IPS-18c (cell line): ENCODE results near the gene FATE1.
"Not testable (repeated sequence)": the region's sequence is repeated elsewhere in the genome, so short reads cannot be mapped to it uniquely, and the experiment has no call there.

Experiments
- H3K4me3 ChIP-seq: 2 replicates; pipeline ENCODE4 v1.7.0; 2013; ENCODE audit warnings: low read depth, mild to moderate bottlenecking, low read length, moderate library complexity; ENCODE audit not compliant: insufficient read depth
- H3K9me3 ChIP-seq: one replicate; pipeline ENCODE4 v1.6.1; 2013; ENCODE audit warnings: mild to moderate bottlenecking, low read length, moderate library complexity; ENCODE audit not compliant: control insufficient read depth, insufficient read depth

FATE1 gene, protein sequence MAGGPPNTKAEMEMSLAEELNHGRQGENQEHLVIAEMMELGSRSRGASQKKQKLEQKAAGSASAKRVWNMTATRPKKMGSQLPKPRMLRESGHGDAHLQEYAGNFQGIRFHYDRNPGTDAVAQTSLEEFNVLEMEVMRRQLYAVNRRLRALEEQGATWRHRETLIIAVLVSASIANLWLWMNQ

DNA sequence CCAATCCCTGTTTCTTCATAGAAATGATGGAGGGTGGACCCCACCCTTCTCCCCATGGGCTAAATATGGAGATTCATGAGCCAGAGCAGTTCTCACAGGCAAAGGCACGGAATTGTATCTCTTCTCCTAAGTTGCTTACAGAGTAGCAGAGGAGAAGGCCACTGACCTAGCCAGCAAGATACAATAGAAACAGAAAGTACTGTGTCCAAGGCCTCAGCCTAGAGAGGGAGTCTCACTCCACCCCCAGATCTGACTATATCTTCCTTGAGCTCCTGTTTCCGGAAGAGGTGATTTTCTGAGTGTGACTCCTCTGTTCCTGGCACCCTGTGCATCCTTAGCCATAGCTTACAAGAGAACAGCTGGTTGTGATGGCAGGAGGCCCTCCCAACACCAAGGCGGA is at the start of gene FATE1:
FATE1 (plus strand) TSS at position 284 of the 400 bp plus-strand sequence; CDS start at position 369, 85 bp downstream.
- Histone ChIP-seq H3K9me3 (peaks cover 9% of the 10 kb centered on the region), H3K4me3 (no peak within 1 kb of the TSS)

DNA sequence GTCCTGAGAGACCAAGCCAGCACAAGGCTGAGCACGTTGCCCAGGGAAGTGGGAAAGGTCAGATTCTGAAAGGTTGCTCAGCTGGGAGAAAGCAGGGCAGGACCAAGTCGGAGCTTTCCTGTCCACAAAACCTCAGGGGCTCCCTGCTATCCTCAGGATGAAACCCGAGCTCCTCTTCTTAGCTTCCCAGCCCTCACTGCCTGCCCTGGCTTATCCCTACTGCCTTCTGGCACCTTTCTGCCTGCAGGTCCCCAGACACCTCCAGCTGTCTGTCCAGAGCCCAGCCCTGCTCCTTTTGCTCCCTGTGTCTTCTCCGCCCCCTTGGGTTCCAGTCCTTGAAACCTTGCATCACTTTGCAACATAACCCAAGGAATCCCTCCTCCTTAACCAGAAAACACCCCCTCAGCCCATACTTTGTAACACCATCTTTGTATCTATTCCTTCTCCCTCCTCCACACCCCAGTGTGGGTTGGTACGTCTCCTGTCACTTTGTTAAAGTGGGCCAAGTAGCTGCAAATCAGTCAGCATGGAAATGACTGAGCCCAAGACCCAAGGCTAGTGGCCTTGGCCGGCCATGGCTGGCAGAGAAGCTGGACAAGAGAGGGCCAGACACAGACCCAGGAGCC is 40.6 kb upstream of the FATE1 start:
- Histone ChIP-seq H3K9me3 (peaks cover 12% of the 10 kb centered on the region), H3K4me3 (no peak overlapping the region)

DNA sequence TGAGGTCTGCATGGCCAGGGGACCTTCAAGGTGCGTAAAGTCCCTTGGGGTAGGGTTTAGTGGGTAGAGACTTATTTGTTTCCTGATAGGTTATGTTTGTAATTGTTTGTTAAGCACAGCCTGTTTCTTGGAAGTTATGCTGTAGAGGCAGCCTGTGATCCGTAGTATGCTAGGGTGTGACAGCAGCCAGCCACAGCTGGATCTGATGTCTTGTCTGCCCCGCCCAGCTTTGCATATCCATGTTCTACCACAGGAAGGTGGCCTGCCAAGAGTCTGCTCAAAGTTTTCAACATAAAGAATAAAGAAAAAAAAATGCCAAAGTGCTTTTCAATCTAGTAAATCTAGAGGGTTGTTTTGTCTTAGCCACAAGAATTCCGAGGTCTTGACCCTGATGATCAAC is 39.6 kb upstream of the FATE1 start:
- H3K9me3 ChIP-seq, result peaks cover 16% of the 10 kb centered on the region
- no peak overlapping the region for H3K4me3 ChIP-seq

DNA sequence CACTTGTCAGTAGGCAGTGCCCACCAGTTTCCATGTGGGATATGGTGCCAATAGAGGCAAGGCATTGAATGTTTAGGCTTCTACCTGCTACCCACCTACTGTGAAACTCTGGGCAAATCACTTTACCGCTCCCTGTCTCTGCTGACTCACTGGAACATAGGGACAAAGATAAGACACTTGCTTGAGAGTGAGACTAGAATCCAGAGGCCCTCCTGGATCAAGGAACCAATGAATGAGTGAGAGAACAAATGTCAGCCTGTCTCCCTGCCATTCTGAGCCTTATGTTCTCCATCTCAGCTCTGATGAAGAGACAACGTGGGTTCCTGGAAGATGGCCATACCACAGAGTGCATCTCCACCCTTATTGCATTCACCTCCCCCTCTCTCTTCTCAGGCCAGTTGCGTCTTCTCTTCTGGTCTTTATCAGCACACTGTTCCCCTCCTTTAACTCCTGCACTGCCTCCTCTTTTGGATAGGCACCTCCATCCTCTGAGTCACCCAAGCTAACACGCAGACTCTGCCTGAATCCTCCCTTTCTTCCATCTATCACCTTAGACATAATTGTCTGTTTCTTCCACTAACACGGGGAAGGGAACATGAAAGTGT is 35.9 kb upstream of the FATE1 start:
- Histone ChIP-seq H3K4me3 (no peak overlapping the region), H3K9me3 (peaks cover 16% of the 10 kb centered on the region)

DNA sequence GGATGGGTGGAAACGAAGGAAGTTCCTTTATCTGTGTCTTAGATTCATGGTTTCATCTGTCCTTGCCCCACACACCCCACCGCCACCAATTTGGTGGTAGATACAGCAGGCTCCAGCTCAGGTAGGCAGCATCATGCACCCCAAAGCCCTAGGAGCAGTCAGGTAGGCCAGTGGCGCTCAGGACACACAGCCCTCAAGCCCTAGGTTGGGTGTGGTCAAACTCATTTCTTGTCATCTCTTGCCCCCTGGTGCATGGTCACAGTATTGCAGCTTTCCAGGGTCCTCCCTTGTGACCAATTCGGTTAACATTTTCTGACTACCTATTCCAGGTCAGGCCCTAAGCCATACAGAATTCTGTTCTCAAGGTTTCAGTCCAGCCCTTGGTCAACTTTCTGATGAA is 35.0 kb upstream of the FATE1 start:
- Histone ChIP-seq H3K9me3 (peaks cover 10% of the 10 kb centered on the region), H3K4me3 (no peak overlapping the region)

DNA sequence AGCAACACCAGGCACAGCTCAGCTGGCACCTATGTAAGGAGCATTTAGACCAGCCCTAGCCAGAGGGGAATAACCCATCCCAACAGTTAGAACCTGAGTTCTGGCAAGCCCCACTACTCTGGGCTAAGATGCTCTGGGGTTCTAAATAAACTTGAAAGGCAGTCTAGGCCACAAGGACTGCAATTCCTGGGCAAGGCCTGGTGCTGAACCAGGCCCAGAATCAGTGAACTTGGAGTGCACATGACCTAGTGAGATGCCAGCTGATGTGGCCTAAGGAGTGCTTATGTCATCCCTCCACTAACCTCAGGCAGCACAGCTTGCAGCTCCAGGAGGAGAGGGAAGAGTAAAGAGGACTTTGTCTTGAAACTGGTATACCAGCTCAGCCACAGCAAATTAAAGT is 28.2 kb upstream of the FATE1 start:
- no peak overlapping the region for H3K4me3 ChIP-seq
- peaks cover 9% of the 10 kb centered on the region for H3K9me3 ChIP-seq

DNA sequence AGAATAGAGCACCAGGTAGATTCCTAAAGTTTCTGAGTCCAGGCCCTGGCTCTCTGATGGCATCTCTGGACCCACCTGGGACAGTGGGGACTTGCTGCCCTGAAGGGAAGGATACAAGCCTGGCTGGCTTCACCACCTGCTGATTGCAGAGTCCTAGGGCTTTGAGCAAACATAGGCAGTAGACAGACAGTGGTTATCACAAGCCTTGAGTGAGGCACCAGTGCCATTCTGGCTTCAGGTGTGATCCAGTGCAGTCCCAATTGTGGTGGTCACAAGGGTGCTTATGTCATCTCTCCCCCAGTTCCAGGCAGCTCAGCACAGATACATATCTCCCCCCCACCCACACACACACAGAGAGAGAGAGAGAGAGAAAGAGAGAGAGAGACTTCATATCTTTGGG is 27.1 kb upstream of the FATE1 start:
- Histone ChIP-seq H3K4me3 (no peak overlapping the region), H3K9me3 (peaks cover 9% of the 10 kb centered on the region)

DNA sequence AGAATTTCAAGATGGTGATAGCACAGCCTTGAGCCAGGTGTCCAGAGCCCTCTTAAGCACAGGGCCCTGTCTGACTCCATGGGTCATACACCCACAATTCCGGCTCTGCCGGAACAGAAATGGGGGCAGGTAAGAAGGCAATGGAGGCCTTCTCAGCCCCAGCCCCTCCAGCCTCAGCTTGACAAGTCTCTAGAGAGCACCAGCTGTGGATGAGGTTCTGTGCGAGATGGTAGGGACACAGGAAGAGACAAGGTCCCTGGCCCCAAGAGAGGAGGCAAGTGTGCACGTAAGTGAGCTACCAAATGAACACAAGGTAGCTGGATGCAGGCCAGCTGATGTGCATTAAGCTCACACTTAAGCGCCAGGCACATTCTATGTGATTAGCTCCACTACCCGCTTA is 23.0 kb upstream of the FATE1 start:
- Histone ChIP-seq H3K9me3 (peaks cover 9% of the 10 kb centered on the region), H3K4me3 (no peak overlapping the region)

DNA sequence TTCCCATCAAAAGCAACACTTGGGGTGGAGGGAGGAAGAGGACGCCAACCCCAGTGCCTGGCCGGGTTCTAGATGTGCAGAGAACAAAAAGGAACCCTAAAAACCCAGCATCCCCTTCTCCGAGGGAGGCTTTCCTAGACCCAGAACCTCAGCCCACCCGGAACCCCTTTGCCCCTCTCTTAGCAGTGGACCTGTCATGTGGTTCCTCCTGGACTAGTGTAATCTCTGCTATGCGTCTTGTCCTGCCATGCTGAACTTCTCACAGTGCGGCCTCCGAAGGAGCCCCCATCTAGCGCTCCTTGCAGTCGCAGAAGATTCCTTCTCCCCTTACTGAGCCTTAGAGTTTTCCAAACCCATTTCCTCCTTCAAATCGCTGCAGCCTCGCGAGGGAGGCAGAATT is 21.7 kb upstream of the FATE1 start:
- peak overlapping the region; percentile 44; the same call in 1 of the 2 replicates for H3K4me3 ChIP-seq
- peaks cover 9% of the 10 kb centered on the region for H3K9me3 ChIP-seq

DNA sequence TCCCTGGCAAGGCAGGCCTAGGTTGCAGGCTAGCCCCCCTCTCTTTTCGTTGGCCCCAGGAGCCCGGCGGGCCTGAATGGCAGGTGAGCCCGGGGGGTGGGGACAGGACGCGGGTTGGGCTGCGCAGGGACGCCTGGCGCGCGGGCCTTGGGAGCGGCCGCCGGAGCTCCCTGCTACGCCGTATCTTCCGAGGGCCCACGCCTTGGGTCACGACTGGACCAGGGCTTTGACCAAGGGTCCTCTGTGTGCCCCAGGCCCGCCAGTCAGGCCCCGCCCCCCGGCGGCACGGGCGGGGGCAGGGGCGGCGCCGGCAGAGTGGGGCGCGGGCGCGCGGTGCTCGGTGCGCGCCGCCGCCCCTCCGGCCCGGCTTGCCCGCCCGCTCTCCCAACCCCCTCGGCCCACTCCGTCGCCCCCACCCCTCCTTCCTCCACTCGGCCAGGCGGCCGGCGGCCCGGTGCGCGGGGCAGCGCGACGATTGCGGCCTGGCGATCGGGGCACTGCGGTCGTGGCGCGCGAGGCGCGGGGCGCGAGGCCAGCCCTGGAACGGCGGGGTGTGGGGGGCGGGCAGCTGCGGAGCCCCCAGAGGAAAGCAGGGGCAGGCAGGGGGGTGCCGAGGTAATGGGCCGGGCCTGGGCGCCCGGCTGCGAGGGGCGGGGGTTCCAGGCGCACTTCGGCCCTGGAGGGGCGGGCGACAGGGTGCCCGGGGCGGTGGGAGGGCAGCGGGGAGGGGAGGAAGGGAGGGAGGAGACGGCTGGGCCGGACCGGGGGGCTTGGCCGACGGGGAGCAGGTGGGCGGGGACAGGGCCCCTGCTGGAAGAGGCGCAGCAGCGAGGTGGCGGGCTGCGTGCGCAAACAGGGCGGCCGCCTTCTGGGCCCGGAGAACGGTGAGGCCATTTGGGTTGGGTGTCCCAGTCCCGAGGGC is 20.9 kb upstream of the FATE1 start, which contains the start of gene PRRG3:
PRRG3 (plus strand) TSS at position 798 of the 922 bp plus-strand sequence. CDS start 3,357 bp downstream, outside the sequence.
- H3K4me3 ChIP-seq, result peak within 1 kb of the TSS; percentile 49
- peaks cover 11% of the 10 kb centered on the region for H3K9me3 ChIP-seq

DNA sequence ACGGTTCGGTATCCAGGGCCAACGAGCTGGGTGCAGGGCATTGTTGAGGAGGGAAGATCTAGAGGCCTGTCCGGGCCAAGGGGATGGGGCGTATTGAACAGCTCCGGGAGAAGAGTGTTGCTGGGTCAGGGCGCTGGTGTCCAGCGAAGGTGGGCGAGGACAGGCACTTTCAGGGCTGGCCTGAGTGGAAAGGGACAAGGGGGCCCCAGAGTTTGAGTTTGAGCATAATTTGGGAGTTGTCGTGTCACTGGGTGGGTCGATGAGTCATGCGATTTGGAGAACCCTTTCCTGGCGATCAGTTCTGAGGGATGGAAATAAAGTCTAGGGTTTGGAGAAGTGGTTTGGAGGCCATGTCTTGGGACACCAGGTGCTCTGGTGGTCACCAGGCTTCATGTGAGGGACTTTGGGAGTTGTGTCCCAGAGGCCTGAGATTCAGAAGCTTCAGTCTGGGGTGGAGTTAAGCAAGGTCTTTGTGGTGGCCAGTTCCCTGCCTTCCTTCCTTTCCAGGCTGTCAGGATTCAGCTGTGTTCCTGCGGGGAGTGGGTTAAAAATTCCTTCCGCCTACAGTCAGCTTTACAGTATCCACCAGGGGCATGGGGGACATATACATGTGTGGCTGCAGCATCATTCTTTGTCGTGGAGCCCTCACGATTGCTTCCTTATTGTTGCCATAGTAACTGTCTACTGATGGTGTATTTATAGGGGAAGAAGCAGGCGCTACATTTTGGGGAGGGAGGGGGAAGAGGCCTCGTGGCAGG is 20.1 kb upstream of the FATE1 start:
- Histone ChIP-seq H3K4me3 (peak overlapping the region; percentile 49), H3K9me3 (peaks cover 11% of the 10 kb centered on the region)

DNA sequence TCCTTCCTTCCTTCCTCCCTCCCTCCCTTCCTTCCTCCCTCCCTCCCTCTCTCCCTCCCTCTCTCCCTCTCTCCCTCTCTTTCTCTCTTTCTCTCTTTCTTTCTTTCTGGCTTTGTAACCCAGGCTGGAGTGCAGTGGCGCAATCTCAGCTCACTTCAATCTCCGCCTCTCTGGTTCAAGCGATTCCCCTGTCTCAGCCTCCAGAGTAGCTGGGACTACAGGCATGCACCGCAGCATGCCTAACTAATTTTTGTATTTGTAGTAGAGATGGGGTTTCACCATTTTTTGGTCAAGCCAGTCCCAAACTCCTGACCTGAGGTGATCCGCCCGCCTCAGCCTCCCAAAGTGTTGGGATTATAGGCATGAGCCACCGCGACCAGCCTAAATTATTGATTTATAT is 18.8 kb upstream of the FATE1 start:
- H3K4me3 ChIP-seq, H3K9me3 ChIP-seq: not testable (repeated sequence)

DNA sequence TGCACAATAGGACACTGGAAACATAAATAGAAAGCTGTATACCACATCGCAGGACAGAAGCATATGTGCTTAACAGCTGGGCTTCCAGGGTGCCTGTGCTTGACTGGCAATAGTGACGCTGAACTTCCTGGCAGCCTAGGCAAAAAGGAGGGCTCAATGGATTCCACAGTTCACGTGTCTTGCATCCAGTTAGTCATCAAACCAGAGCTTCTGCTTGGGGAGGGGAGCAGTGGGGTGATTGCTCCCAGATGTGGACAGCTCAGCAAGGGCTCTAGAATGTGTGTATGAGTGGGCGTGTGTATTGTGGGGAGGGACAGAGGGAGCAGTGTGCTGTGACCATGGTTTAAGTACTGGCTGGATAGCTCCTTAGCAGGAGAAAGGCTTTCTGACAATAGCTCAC is 18.3 kb upstream of the FATE1 start:
- Histone ChIP-seq H3K9me3 (peaks cover 3% of the 10 kb centered on the region), H3K4me3 (no peak overlapping the region)

DNA sequence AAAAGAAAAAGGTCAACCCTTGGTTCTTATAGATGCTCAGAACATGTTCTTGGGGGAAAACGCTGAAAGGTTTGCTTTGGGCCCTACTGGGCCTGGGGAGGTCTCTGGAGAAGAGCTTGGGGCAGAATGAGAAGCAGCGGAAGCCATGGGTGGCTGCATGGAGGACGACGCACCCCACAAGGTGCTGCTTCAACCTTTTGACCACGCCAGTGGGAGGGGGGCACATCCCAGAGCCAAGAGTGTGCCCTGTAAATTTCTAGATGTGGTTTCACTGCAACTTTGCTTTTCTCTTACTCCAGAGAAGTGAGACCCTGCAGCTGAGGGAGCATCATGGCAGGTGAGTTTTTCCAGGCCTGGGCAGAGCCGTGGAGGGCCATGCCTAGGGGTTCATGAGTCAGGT is 17.4 kb upstream of the FATE1 start:
- Histone ChIP-seq H3K9me3 (peaks cover 3% of the 10 kb centered on the region), H3K4me3 (no peak overlapping the region)

DNA sequence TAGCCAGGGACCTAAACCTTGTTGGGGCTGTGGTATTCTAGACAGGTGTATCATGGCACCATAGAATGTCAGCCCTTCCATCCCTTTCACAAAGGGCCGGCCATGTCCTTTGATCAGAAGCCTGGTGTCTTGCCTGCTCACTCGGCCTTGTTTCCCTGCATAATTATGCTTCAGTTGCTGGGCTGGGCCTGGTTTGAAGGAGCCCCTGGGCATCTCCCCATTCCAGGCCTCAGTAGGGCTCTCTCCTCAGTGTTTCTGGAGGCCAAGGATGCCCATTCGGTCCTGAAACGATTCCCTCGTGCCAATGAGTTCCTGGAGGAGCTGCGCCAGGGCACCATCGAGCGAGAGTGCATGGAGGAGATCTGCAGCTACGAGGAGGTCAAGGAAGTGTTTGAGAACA is 16.1 kb upstream of the FATE1 start:
- Histone ChIP-seq H3K9me3 (peaks cover 3% of the 10 kb centered on the region), H3K4me3 (no peak overlapping the region)

DNA sequence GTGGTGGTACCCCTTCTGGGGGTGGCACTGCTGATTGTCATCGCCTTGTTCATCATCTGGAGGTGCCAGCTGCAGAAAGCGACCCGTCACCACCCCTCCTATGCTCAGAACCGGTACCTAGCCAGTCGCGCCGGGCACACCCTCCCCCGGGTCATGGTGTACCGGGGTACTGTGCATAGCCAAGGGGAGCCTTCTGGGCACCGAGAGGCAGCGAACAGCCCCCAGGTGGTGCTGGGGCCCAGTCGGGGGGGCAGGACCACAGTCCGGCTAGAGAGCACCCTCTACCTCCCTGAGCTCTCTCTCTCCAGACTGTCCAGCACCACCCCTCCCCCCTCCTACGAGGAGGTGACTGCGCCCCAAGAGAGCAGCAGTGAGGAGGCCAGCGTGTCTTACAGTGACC is 15.3 kb upstream of the FATE1 start:
- no peak overlapping the region for H3K4me3 ChIP-seq
- peaks cover 3% of the 10 kb centered on the region for H3K9me3 ChIP-seq

DNA sequence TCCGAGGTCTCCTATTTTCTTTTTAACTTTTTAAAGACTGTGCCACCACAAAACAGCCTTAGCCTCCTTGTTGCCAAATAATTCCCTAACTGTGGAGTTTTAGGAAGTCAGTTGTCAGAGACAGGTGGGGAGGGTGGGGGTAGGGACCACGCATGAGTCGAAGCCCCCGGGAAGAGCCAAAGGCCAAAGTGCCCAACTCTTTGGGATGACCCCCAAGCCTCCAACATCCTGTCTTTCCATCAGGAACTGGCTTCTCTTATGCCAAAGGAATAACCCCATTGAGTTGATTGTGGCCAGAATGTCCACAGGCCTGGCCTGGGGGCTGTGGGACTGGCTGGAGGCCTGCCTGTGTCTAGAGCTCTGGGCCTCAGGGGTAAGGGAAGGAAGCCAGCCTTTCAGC is 14.8 kb upstream of the FATE1 start:
- peaks cover 3% of the 10 kb centered on the region for H3K9me3 ChIP-seq

More for the DNA sequence above, 14.8 kb upstream of the FATE1 start:
- no peak overlapping the region for H3K4me3 ChIP-seq
